ENCODE results near the gene GSC2. TPM values are rescaled to one million over a fixed set of nuclear protein-coding genes. Genes with fewer than 3 reads are reported as not detected.

Gene GSC2
- total and polyA plus RNA-seq, 9 donors: not detected

DNA sequence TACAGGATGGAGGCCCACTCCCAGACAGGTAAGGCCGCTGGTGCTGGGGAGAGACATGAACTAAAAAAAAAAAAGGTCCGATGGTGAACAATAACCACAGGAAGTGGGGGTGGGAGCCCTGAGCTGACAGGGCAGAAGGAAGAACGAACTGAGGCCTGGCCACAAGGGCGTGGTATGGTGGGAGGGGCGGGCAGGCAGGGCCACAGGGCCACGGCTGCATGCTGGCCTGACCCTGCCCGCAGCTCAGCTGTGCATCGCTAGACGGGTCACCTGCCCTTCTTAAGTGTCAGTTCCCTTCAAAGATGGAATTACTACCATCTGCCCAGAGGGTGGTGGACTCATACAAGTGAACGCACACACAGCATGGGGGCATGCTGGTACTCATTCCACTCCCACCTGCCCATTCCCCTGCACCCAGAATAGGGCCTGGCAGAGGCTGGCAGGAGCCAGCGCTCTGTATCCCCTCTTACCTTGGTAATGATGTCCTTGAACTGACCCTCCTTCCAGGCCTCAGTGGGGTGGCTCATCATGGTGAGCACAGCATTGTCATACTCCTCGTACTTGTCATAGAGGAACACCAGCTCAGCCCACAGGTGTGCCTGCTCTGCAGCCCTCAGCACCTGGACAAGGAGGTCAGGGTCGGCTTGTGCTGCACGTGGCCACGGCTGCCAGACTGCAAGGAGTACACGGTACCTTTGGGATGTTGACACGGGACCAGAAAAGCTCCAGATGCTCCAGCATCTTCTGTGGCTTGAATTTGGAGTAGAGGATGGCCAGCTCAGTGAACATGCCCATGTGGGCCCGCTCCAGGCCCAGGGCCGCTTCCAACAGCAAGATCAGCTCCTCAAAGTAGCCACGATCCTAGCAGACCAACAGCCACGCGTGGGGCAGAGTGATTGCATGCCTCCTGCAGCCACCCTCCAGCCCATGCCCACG lies 46.0 kb upstream of the GSC2 start:
- no peaks in the 10 kb centered on the region for H3K4me1 ChIP-seq (ENCODE audit: insufficient read depth)
- WGBS, 3 donors: 86 to 92% (median 90%) methylated on average over 23 of the region's 23 CpGs
- intact Hi-C loops (cut with DNase I): loop anchor here in 1 of 4 donors (1.0 kb wide), 1 partner anchor 29 kb away; no protein-coding TSS in a partner anchor

DNA sequence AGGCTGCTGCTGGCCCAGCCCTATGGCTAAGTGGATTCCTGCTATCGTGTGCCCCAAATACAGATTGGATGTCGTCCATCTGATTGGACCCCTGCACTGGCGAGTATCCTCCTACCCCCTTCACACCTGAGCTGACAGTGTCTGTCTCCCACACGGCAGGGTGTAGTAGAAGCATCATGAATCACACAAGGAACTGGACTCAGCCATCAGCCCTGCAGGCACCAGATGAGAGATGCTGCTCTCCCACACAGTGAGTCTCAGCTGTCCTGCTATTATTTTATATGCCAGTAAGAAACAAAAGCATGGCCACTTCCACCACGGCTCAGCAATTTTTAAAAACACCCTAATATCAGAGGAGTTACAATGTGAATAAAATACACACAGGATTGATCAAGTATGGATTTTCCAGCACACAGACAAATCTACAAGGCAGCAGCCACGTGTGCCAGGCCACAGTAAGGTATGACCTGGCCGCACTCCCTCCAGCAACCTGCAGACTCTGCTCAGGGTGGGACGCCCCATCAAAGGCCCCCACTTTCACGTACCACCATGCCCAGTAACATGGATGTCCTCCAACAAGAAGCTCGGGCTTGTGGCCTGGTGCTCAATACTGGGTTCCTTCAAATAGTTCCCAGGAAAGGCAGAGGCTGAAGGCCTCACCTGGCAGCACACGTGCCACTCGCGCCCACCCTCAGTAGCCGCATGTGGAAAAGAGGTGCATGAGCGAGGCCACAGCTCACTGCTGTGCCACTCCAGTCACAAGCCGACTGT lies 44.9 kb upstream of the GSC2 start:
- 90 to 93% (median 90%) methylated on average over 15 to 16 of the region's 16 CpGs for WGBS, 3 donors

More for the DNA sequence above, 46.0 kb upstream of the GSC2 start:
- no peaks in the 10 kb centered on the region for H3K36me3 ChIP-seq
- TF ChIP-seq EP300 (IDR thresholded peaks at IDR 0.05) (no peak), POLR2A (IDR thresholded peaks at IDR 0.05) (no peak)
- TF ChIP-seq, protein P1, sequence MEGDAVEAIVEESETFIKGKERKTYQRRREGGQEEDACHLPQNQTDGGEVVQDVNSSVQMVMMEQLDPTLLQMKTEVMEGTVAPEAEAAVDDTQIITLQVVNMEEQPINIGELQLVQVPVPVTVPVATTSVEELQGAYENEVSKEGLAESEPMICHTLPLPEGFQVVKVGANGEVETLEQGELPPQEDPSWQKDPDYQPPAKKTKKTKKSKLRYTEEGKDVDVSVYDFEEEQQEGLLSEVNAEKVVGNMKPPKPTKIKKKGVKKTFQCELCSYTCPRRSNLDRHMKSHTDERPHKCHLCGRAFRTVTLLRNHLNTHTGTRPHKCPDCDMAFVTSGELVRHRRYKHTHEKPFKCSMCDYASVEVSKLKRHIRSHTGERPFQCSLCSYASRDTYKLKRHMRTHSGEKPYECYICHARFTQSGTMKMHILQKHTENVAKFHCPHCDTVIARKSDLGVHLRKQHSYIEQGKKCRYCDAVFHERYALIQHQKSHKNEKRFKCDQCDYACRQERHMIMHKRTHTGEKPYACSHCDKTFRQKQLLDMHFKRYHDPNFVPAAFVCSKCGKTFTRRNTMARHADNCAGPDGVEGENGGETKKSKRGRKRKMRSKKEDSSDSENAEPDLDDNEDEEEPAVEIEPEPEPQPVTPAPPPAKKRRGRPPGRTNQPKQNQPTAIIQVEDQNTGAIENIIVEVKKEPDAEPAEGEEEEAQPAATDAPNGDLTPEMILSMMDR (IDR thresholded peaks at IDR 0.05): no peak
- no peak for DNase-seq
- H3K9me3 ChIP-seq: no peaks in the 10 kb centered on the region
- H3K27me3 ChIP-seq: no peaks in the 10 kb centered on the region
- no peak overlapping the region for H3K27ac ChIP-seq
- H3K4me3 ChIP-seq: no peak overlapping the region

DNA sequence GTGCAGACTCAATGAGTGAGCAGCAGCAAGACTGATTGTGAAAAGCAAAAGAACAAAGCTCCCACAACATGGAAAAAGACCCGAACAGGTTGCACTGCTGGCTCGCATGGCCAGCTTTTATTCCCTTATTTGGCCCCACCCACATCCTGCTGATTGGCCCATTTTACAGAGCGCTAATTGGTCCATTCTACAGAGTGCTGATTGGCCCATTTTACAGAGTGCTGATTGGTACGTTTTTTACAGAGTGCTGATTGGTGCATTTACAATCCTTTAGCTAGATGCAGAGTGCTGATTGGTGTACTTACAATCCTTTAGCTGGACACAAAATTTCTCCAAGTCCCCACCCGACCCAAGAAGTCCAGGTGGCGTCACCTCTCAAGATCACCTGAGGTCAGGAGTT lies 43.8 kb upstream of the GSC2 start:
- Histone ChIP-seq H3K4me3 (no peak overlapping the region), H3K4me1 (ENCODE audit: insufficient read depth) (no peaks in the 10 kb centered on the region), H3K27ac (no peak overlapping the region), H3K27me3 (no peaks in the 10 kb centered on the region), H3K9me3 (no peaks in the 10 kb centered on the region), H3K36me3 (no peaks in the 10 kb centered on the region)
- TF ChIP-seq POLR2A (IDR thresholded peaks at IDR 0.05): no peak
- TF ChIP-seq, protein P1 (IDR thresholded peaks at IDR 0.05): no peak
- TF ChIP-seq EP300 (IDR thresholded peaks at IDR 0.05): no peak
- intact Hi-C loops (cut with DNase I): no loop called here
- DNase-seq: no peak
- 94 to 98% (median 97%) methylated on average over 6 of the region's 6 CpGs for WGBS, 3 donors

More for the DNA sequence above, 44.9 kb upstream of the GSC2 start:
- Histone ChIP-seq H3K9me3 (no peaks in the 10 kb centered on the region), H3K27ac (no peak overlapping the region), H3K4me3 (no peak overlapping the region), H3K4me1 (ENCODE audit: insufficient read depth) (no peaks in the 10 kb centered on the region), H3K36me3 (no peaks in the 10 kb centered on the region), H3K27me3 (no peaks in the 10 kb centered on the region)
- intact Hi-C loops (cut with DNase I): no loop called here
- DNase-seq: no peak
- TF ChIP-seq EP300 (IDR thresholded peaks at IDR 0.05) (no peak), POLR2A (IDR thresholded peaks at IDR 0.05) (no peak)
- TF ChIP-seq, protein P1 (IDR thresholded peaks at IDR 0.05): no peak

DNA sequence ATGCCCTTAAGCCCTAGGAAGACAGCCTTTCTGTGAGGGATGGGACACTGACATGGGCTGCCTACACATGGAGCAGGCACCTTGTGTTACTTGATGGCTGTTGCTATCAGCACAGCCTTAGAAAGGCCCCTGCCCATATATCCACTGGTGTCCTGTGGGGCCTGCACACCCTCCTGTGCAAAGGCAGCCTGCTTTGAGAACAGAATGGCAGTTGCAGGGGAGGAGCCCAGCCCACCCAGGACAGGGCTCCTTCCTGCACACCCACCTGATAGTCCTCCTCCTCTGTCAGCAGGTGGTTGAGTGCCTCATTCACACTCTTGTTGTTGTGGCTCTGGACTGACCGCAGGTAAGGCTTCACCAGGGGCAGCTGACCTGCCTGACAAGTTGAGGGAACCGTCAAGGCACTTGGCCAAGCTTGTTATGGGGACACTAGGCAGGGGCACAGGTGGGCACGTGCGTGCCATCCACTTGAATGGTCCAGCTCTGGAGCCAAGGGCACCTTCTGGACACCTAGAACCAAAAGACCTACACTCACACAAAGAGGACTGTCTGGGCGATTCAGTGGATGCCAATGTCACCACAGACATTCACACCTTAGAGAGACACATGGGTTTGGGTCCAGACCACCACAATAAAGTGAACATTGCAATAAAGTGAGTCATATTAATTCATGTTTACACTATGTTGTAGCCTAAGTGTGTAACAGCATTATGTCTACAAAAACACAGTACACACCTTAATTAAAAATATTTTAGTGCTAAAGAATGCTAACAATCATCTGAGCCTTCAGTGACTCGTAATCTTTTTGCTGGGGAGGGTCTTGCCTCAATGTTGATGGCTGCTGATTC lies 37.8 kb upstream of the GSC2 start:
- no peaks in the 10 kb centered on the region for H3K27me3 ChIP-seq
- H3K9me3 ChIP-seq: no peaks in the 10 kb centered on the region
- intact Hi-C loops (cut with DNase I): loop anchor here in 1 of 4 donors (10.0 kb wide), 1 partner anchor 287 kb away; the partner anchor contains the start of genes CDC45 and UFD1
- no peak overlapping the region for H3K4me3 ChIP-seq
- no peak for DNase-seq
- TF ChIP-seq, protein P1 (IDR thresholded peaks at IDR 0.05): no peak
- TF ChIP-seq EP300 (IDR thresholded peaks at IDR 0.05) (no peak), POLR2A (IDR thresholded peaks at IDR 0.05) (no peak)
- no peak overlapping the region for H3K27ac ChIP-seq
- no peaks in the 10 kb centered on the region for H3K36me3 ChIP-seq
- H3K4me1 ChIP-seq (ENCODE audit: insufficient read depth): no peaks in the 10 kb centered on the region
- 82 to 91% (median 90%) methylated on average over 6 of the region's 6 CpGs for WGBS, 3 donors

All from ovary (tissue), 9 donors.